Endometrium (tissue), 2 donors: ENCODE data around the gene SORBS2.

Experiments used
- FAIRE-seq: peaks from 2 replicates; lab custom pipeline; 2012; peaks lifted over from hg19 to GRCh38; lab: Jason Lieb, UNC
- donor health status: control.
- donor health status: control.

The SORBS2 gene

DNA sequence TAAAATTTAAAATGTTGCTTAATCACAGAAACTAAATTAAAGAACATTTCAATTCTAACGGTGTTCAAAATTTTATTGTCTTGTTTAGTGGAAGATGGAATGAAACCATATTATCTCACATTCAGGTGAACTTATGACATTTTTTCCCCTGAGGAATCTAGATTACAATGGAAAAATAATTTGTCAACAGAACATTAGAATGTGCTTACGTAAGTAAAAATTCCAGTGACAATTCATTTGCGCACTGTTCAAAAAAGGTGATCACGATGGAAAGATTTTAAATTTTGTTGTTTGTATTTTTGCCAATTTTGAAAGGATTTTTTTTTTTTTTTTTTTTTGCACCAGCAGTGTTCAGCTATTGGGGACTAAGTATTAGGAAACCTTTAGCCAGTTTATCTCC, 23.3 kb upstream of the SORBS2 start:
- FAIRE-seq = no peak

- FAIRE-seq = no peak
Observed at GRCh38 chr4:185834778-185835177, 22.8 kb upstream of the SORBS2 start.

DNA sequence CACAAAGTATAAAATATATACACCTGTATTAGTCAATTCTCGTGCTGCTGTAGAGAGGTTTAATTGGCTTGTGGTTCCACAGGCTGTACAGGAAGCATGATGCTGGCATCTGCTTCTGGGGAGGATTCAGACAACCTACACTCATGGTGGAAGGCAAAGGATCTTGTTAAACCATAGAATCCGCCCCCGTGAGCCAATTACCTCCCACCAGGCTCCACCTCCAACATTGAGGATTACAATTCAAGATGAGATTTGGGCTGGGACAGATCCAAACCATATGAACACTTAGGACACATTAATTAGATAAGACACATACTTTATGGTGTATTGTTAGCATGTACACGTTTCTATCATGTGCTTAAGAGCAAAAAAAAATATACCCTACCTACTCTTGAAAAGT, 22.1 kb upstream of the SORBS2 start:
- no peak for FAIRE-seq

- FAIRE-seq = no peak
Observed at GRCh38 chr4:185833055-185833598, 21.1 kb upstream of the SORBS2 start.

- FAIRE-seq = no peak
Observed at GRCh38 chr4:185831125-185831815, 19.3 kb upstream of the SORBS2 start.

DNA sequence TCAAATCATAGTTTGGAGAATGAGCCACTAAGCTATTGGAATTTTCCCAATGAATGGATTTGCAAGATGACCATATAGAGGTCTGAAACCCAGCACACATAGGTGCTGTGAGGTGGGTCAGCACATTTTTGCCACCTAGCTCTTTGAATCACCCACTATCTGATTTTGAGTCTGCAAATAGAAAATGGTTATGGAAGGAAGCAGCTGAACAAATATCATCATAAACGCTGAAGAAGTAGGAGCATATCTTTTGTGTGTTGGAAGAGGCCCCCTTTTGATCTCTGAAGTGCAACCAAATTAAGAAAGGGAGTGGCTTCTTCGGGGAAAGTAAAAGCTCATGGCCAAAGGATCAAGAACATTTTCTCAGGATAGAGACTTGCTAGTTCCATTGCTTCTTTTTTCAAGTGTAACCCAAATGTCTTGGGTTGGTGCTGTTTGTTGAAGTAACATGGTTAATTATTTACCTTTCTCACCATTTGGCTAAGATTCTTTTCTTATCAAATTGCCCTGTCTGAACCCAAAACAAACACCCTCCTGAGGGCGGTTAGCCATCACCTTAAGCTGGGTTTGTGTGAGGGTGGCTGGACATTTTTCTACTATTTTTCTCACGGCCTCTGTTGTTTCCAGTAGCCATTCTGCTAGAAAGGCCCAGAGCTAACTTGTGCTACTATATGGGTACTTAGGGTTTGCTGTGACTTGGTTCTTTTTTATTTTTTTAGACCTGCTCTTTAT, 18.4 kb upstream of the SORBS2 start:
- no peak for FAIRE-seq

DNA sequence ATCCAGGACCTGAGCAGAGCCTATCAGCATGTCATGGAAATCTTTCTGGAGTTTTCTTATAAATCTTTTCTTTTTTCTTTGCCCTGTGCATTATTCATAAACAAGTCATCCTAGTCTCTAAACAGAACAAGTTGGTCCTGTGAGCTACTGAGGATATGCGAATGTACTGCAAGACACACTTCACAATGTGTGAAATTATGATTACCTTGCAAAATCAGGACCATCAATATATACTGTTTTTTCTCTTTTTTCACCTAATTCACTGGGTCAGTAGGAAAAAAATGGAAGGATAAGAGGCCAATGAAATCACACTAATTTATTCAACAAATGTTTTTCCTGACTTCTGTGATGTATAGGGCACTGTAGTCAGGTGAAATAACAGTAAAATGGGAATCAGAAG, 14.4 kb upstream of the SORBS2 start:
- FAIRE-seq = no peak

GRCh38 chr4:185825737-185826136, 13.7 kb upstream of the SORBS2 start:
- FAIRE-seq = no peak

- FAIRE-seq = no peak
Observed at GRCh38 chr4:185822791-185823190, 10.8 kb upstream of the SORBS2 start.

DNA sequence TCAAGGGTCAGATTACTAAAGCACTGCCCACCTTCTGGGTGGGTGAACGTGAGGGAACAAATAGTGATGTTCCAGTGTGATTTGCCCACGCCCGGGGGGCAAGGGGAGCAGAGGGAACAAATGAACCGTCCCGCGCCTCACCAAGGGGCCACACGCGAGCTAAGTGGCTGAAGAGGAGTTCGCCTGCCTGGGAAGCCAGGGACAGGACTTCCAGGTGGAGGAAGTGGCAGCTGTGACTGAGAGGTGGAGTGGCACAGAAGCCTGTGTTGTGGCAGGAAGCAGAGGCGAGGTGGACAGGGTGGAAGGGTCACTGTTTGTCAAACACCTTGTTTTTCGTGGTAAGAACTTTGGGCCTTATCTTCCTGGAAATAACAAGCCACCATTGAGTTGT, 9.0 kb upstream of the SORBS2 start:
- no peak for FAIRE-seq

DNA sequence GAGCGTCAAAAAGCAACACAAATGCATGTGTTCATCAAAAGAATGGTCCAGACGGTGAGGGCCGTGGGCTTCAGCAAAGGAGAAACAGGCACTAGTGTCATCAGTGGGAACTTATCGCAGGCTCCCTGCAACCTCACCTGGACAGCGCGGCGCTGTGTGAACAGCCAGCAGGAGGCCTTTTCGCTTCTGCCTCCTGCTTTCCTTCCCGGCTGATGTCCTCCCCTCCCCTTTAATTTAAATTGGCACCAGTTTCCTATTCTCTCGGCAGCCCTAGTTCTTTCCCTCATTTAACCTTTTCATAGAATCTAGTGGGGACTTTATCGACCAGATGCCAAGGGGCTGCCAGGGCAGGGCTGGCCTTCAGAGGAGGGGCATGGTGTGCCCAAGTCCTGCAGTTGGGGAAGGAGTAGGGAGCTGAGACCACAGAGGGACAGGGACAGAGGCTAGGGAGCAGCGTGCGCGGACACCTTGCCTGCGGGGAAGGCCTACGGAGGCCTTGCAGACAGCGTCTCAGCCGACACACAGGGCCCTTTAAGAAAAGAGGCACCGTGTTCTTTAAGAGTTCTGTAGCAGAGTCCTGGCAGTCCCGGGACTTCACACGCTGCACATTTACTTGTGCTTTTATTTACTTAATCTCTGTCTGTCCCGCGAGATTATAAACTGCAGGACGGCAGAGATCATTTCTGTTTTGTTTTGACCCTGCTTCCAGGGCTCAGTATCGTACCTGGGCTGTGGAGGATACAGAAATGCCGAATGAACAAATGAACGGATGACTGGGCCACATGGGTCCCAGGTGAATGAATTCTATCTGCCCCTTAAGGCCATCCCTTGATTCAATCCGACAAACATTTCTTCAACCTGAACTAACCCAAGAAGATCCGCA, 8.4 kb upstream of the SORBS2 start:
- no peak for FAIRE-seq

- FAIRE-seq = no peak
Observed at GRCh38 chr4:185819144-185819543, 7.2 kb upstream of the SORBS2 start.

GRCh38 chr4:185817403-185817818, 5.4 kb upstream of the SORBS2 start:
- no peak for FAIRE-seq

GRCh38 chr4:185813133-185813532, 1.1 kb upstream of the SORBS2 start:
- FAIRE-seq = no peak

- no peak for FAIRE-seq
Observed at GRCh38 chr4:185810746-185811508, 1.1 kb downstream of the SORBS2 start.

GRCh38 chr4:185809533-185810071, 2.4 kb downstream of the SORBS2 start:
- no peak for FAIRE-seq

DNA sequence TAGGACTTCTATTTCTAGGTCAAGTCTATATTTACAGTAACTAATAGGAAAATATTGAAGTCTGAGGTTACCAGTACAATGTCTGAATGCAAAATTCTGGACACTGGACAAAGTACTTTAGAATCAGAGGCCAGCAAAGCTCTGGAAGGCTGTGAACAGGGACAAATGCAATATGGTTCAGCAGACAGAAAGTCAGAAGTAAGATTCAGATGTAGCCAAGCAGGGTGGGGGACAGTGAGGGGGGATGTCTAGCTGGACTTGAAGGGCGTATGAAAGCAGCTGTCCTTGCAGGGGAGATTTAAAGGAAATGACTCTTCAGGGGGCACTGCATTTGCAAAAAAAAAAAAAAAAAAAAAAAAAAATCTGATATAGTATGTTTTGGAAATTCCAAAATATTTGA, 2.9 kb downstream of the SORBS2 start:
- no peak for FAIRE-seq

- no peak for FAIRE-seq
Observed at GRCh38 chr4:185805979-185806378, 6.0 kb downstream of the SORBS2 start.

DNA sequence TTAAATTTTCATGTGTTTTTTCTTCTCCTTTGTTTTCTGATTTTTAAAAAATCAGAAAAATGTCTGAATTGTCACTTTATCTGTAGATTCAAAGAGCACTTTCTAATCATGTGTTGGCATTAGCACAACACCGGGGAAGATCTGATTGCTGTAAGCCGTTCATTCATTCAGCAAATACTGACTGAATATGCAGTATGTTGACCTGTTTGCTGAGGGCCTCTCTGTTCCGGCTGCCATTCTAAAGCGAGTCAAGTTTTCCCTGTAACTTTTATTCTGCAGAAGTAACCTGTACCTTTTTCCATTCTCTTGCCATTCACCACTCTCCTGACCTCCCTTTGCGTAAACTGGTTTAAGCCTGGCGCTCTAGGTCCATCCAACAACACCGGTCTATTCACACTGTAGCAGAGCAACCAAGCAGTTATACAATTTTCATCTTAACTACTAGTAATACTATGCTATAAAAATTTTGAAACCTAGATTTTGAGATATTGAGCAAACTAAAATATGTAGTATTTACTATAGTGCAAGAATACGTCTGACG, 6.7 kb downstream of the SORBS2 start:
- FAIRE-seq = no peak

DNA sequence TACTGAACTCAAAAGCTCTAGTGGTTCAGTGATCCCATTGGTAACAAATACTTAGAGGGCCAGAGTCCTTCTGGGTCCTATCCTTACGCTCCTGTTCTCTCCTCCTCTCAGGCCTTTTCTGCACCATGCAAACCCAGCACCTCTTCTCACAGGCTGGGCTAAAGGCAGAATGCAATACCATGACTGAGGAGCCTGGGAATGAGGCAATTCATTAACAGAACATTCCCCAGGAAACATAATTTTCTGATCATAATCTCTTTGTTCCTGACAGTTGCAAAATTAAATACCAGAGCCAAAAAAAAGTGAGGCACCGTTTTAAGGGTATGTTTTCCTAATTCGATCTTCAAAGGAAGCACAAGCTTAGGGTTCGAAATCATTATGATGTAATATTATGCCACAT, 9.0 kb downstream of the SORBS2 start:
- FAIRE-seq = no peak

- no peak for FAIRE-seq
Observed at GRCh38 chr4:185801471-185801870, 10.5 kb downstream of the SORBS2 start.
